Ecto neural progenitor cell (in vitro differentiated cells): ENCODE data around the gene TBX18.

Experiments used
- DNase-seq: peaks from one replicate; pipeline ENCODE4 v3.0.0-alpha.2; 2018; ENCODE audit warnings: low spot score

Gene TBX18

DNA sequence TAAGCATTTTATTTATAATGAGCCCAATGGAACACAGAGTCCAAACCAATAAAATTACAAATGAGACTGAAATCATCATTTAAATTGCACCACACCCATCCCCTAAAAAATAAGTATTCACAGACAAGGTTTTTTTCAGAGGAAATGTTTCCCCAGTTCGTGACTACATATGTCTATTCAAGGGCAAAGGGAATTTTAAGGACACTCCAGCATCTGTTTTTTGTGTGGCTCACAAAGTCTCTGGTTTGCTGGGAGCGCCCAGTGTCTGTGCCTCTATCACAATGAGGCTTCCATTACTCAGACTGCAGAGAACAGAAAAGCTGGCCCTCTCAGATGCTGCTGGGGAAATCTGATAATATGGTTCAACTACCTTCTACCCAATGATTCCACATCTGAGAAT, 16.0 kb downstream of the TBX18 start:
- no peak for DNase-seq

- DNase-seq: no peak
Observed at GRCh38 chr6:84743616-84744015, 20.8 kb downstream of the TBX18 start.

DNA sequence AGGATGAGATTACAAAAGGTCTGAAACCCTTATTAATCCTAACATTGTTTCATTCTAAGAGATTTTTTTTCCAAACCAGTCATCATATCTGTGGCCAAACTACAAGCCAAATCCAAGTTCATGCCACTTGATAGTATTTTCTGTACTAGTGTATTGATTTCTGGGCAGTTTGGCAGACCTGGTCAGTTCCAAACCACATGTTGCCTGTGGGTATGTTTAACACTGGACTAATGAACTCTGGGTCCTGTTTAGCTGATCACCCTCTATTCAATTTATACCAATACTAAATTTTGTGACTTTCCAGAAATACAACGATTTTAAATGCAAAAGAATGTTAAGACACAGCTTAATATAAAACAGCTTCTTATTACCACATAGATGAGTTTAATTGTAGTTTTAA, 24.0 kb downstream of the TBX18 start:
- no peak for DNase-seq

DNA sequence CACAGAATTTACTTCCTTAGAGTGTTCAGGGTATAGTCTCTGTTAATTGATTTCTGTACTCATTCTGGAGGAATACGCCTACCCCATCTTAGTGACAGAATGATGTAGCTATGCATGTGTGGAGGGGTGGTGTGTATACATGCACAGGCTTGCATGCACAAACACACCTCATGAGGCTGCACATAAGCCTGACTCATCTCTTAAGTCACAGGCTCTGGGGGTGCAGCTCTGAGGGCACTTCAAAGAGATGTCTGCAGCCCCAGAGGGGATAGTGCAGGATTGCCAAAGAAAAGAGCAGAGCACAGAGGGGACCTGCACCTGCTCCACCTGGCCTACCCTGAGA, 24.6 kb downstream of the TBX18 start:
- no peak for DNase-seq

GRCh38 chr6:84738996-84739865, 25.2 kb downstream of the TBX18 start:
- no peak for DNase-seq

DNA sequence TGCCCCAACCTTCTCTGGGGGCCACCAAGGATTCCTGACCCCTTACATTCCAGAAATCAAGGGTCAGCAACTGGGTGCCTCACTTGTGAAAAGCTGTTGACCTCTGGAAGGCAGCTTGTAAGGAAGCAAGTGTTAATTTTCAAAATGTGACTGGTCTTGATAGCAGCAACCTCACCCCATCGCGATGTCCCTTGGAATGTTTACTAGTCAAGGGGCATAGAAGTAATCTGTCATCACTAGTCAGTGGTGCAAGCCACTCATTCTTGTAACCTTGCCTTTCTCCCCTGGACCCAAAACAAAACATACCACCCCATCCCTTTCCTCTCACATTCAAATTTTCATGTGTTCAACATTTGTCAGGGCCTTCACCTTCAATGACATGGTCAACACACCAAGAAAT, 30.5 kb downstream of the TBX18 start:
- no peak for DNase-seq

- no peak for DNase-seq
Observed at GRCh38 chr6:84731901-84732300, 32.5 kb downstream of the TBX18 start.

DNA sequence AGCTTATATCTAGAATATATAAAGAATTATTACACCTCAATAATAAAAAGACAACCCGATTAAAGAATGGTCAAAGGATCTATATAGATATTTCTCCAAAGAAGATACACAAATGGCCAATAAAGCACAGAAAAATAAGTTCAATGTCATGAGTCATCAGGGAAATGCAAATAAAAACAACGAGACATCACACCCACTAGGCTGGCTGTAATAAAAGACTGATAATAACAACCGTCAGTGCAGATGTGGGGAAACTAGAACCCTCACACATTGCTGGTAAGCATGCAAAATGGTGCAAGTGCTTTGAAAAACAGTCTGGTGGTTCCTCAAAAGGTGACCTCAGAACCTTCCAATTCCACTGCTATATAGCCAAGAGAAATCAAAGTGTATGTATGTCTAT, 33.0 kb downstream of the TBX18 start:
- no peak for DNase-seq

- no peak for DNase-seq
Observed at GRCh38 chr6:84728602-84729001, 35.8 kb downstream of the TBX18 start.

DNA sequence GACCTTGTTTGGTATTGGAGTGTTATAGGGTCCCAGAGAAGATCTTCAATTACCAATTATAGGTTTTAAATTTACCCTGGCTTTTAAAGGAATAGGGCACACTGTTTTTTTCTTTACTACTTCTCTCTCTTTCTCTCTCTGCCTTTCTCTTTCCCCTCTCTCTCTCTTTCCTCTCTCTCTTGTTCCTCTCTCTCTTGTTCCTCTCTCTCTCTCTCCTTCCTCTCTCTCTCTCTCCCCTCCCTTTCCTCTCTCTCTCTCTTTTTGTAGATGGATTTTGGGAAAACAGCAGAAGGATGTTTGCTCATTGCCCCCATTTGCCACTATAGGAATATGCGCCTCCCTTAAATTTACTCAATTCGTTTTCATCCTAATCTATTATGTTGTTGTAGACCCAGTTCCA, 45.2 kb downstream of the TBX18 start:
- DNase-seq: no peak

DNA sequence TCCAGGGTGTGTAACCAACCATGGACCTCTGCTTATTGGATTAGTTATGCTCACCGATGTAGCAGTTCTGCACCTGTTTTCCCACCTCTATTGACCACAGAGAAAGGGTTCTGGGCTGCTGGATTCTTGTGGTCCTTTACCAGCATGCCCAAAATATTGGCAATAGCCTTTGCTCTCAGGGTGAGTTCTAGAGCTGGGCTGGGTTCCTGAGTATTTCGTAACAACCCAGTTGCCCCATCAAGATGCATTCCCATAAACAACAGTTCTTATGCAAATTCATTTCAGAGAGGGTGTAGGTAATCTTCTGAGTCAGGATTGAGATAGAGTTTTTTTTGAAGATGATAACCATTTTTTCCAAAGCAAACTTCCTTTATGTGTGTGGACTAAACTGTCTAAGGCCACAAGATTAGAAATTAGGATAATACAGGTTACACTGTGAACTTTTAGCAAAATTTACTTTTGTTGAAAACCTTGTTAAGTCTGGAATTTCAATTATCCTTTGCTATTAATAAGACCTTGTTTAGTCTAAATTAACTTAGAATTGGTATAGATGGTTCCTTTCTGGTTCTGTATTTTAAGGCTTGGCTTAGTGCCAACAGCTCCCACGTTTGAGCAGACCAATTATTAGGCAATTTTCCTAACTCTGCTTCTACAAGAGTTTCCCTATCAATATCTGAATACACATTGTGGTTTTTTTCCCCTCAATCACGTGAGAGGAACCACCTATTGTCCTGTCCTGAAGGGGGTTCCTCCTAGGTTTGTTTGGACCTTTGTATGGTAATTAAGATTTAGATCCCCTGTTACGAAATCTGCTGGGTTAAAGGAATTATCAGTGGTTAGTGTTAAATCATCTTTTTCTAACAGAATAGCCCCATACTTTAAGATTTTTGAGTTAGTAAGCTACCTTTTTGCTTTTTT, 46.1 kb downstream of the TBX18 start:
- DNase-seq: no peak

- DNase-seq: no peak
Observed at GRCh38 chr6:84709121-84709520, 55.3 kb downstream of the TBX18 start.

DNA sequence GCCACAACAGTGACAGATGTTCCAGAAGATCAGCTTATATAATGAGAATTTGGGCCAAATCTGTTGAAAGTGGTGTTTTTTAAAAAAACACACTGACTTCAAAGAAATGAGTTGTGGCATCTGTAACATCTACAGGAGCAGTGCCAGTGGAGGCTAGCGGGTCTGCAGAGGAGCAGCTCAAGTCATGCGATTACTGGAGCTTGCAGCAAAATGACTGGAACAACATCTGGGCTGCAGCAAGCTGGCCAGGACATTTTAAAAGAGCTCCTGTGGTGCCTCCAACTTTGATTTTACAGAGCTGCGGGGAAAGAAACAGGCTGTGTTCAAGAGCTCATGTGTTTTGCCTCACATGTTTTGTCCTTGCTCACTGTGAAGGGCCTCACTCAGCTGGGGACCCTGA, 57.2 kb downstream of the TBX18 start:
- no peak for DNase-seq

- no peak for DNase-seq
Observed at GRCh38 chr6:84696166-84696565, 68.2 kb downstream of the TBX18 start.

- no peak for DNase-seq
Observed at GRCh38 chr6:84691978-84692623, 72.3 kb downstream of the TBX18 start.

- DNase-seq: no peak
Observed at GRCh38 chr6:84688141-84688873, 76.1 kb downstream of the TBX18 start.

DNA sequence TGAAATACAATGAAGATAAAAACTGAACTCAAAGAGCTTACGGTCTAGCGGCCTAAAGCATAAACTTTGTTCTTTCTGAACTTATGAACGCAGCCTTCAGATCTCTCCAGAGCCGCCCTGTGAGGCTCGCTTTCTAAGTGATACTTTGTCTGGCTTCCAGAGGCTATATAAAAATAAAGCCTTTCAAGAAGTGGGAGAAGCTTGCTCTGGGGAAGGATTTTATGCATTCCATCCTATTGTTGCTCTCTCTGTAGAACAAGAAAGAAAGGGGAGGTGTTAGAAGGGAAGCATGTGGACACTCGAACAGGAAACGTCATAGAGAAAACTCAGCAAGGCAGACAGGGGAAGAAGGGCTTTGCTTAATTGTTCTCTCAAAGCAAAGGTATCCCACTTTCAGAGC, 77.0 kb downstream of the TBX18 start:
- no peak for DNase-seq

DNA sequence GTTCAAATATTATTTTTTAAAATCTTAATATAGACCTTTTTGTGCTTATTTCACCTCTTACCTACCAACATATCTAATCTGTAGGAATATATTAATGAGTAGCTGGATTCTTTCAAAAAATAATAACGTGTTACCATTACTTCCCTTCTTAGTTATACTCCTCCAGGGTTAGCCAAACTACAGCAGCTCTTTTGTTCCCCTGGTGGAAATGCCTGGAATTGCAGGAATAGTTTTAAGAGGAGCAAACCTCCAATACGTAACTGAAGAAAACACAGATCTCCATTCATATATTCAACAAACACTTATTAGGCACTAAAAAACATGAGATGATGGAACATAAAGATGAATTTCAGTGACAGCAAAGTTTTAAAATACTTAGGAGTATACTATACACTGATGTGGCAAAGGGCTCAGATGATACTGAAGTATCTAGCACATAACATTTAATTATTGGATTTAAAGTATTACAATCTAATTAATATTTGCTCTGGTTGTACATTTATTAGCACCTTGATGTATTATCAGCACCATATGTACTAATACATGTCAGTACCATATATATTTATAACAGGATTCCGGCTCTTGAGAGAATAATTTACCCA, 78.3 kb downstream of the TBX18 start:
- no peak for DNase-seq

DNA sequence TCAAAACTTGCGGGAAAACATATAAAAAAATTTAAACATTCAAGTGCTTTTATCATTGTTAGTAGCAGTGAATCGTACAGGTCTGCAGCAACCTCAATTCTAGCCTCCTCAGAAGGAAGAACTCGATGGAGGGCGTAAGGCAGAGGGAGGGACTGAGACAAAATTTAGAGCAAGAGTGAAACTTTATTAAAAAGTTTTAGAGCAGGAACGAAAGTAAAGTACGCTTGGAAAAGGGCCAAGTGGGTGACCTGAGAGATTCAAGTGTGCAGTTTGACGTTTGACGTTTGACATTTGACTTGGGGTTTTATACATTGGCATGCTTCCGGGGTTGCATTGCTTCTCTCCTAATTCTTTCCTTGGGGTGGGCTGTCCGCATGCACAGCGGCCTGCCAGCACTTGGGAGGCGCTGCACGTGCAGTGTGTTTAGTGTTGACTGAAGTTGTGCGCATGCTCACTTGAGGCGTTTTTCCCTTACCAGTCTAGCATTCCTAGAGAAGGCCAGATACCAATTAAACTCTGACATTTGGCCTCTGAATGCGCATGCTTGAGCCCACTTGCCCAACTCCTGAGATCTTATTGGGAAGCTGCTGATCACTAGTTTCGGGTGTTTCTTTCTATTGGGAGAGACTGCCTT, 82.6 kb downstream of the TBX18 start:
- DNase-seq: no peak

- DNase-seq: no peak
Observed at GRCh38 chr6:84675651-84676050, 88.7 kb downstream of the TBX18 start.

DNA sequence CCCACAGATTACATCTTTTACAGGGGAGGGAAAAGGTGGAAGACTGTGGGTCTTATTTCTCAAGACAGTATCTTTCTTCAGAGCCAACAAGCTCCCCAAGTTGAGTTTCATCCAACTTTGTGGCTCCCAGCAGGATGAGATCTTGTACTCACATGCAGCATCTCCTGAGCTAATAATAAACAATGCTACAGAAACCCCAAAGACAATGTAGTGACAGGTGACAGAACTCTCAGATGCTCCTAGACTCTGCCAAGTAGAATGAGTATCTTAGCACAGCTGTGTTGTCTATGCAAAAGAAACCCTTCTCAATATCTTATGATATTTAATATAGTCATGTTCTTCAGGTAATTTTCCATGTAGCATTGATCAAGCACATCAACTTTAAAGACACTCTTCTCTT, 90.0 kb downstream of the TBX18 start:
- no peak for DNase-seq
